ENCODE results near the gene PPP5C.
"Not testable (repeated sequence)": the region's sequence is repeated elsewhere in the genome, so short reads cannot be mapped to it uniquely, and the experiment has no call there.

The PPP5C gene

GRCh38 chr19:46435009-46435408 lies 88.1 kb downstream of the PPP5C start:
- DNase-seq (ENCODE audit: low read depth): no peak

DNA sequence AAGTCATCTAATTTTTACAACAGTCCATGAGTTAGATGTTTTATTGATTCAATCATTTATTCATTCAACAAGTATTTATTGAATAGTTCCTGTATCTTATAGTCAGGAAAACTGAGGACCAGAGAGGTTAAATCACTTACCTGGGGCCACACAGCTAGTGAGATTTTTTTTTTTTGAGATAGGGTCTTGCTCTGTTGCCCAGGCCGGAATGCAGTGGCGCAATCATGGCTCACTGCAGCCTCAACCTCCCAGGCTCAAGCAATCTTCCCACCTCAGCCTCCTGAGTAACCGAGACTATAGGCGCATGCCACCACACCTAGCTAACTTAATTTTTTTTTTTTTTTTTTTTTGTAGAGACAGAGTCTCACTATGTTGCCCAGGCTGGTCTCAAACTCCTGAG lies 88.8 kb downstream of the PPP5C start:
- DNase-seq (ENCODE audit: low read depth): not testable (repeated sequence)

Data from activated T-helper 1 cell treated with Interleukin-2 at 50 U/mL for 16 hours (primary cell).